HepG2 (cell line): ENCODE measurements around the gene MRPS2. TPM values are rescaled to one million over a fixed set of nuclear protein-coding genes. Genes with fewer than 3 reads are reported as not detected.

Source experiments
- AGO1 ChIP-seq: fragments of 200-400 bp; formaldehyde crosslinking; IDR thresholded peaks from 2 replicates; pipeline ENCODE4 v1.6.1; 2017; ENCODE audit warnings: mild to moderate bottlenecking, low read depth, low read length, moderate library complexity; ENCODE audit not compliant: poor library complexity, severe bottlenecking
- ESRRA ChIP-seq: sonication (generic); formaldehyde crosslinking; IDR thresholded peaks from 2 replicates; pipeline ENCODE4 v1.5.1; 2020; ENCODE audit warnings: mild to moderate bottlenecking, low read depth, missing genetic modification reagents
- GABPB1 ChIP-seq: IDR thresholded peaks from 2 replicates; pipeline ENCODE4 v1.6.1; 2016; ENCODE audit warnings: mild to moderate bottlenecking, missing genetic modification reagents, moderate library complexity, missing compliant biosample characterization
- HCFC1 ChIP-seq: fragments of 150-350 bp; IDR thresholded peaks from 2 replicates; pipeline ENCODE4 v1.6.1; 2014; ENCODE audit warnings: low read depth, low read length
- HMGXB4 ChIP-seq, 2 experiments: sonication (generic) in 1 of 2; formaldehyde crosslinking in 1 of 2; IDR thresholded peaks; 2 replicates each; pipeline versions ENCODE4 v1.4.0 to v1.6.1; 2018 to 2020; ENCODE audit warnings: missing genetic modification reagents in 2 of 2, borderline replicate concordance in 1 of 2, low read depth in 1 of 2, mild to moderate bottlenecking in 1 of 2, missing biosample characterization in 1 of 2
- IKZF5 ChIP-seq: IDR thresholded peaks from 2 replicates; pipeline ENCODE4 v1.6.1; 2018; ENCODE audit warnings: missing genetic modification reagents, mild to moderate bottlenecking, missing compliant biosample characterization
- MXD4 ChIP-seq: IDR thresholded peaks from 2 replicates; pipeline ENCODE4 v1.6.1; 2016; ENCODE audit warnings: mild to moderate bottlenecking, missing biosample characterization, missing genetic modification reagents
- PBX3 ChIP-seq: sonication (generic); formaldehyde crosslinking; IDR thresholded peaks from 2 replicates; pipeline ENCODE4 v1.8.1; 2023; ENCODE audit warnings: missing genetic modification reagents, inconsistent platforms, borderline replicate concordance
- THYN1 ChIP-seq: sonication (generic); formaldehyde crosslinking; IDR thresholded peaks from 2 replicates; pipeline ENCODE4 v1.8.1; 2023; ENCODE audit warnings: low read depth, mild to moderate bottlenecking, moderate library complexity, missing genetic modification reagents, borderline replicate concordance
- USF2 ChIP-seq, 2 experiments: sonication (generic) in 1 of 2; formaldehyde crosslinking in 1 of 2; IDR thresholded peaks; 2 replicates each; pipeline versions ENCODE4 v1.5.1 to v1.6.1; 2011 to 2020; ENCODE audit warnings: borderline replicate concordance in 1 of 2, low read depth in 1 of 2, low read length in 1 of 2, mild to moderate bottlenecking in 1 of 2, missing genetic modification reagents in 1 of 2, moderate library complexity in 1 of 2
- ZBTB21 ChIP-seq: sonication (generic); formaldehyde crosslinking; IDR thresholded peaks from 2 replicates; pipeline ENCODE4 v1.4.0; 2020; ENCODE audit warnings: missing genetic modification reagents
- ZNF253 ChIP-seq: sonication (generic); formaldehyde crosslinking; IDR thresholded peaks from 2 replicates; pipeline ENCODE4 v1.8.0; 2022; ENCODE audit warnings: mild to moderate bottlenecking, missing genetic modification reagents, borderline replicate concordance
- ZNF687 ChIP-seq: sonication (generic); formaldehyde crosslinking; IDR thresholded peaks from 2 replicates; pipeline ENCODE4 v1.5.1; 2020; ENCODE audit warnings: mild to moderate bottlenecking, missing genetic modification reagents, moderate library complexity
- ZNF781 ChIP-seq: sonication (generic); formaldehyde crosslinking; IDR thresholded peaks from 2 replicates; pipeline ENCODE4 v1.5.1; 2020; ENCODE audit warnings: borderline replicate concordance, mild to moderate bottlenecking, missing genetic modification reagents; ENCODE audit errors: not compliant biosample characterization
- ZSCAN22 ChIP-seq: sonication (generic); formaldehyde crosslinking; IDR thresholded peaks from 2 replicates; pipeline ENCODE4 v1.4.0; 2020; ENCODE audit warnings: mild to moderate bottlenecking, missing genetic modification reagents
- polyA plus RNA-seq, 8 experiments: library from polyadenylated mRNA; depleted of rRNA in 3 of 8; stranded (reverse) in 7 of 8; unstranded in 1 of 8; fragments of >200 nt; fragmentation: Illumina TruSeq in 4 of 8; extraction: Trizol in 4 of 8; gene quantifications; 2 replicates each; pipeline versions ENCODE4 v1.2.1 to v1.2.3, GENCODE V29; 2011 to 2016; ENCODE audit warnings: low read depth in 4 of 8, missing spikeins in 1 of 8, mixed read lengths in 1 of 8; ENCODE audit not compliant: insufficient read depth in 1 of 8
- total RNA-seq, 5 experiments: library from RNA; depleted of rRNA; stranded (reverse); fragments of >200 nt; fragmentation: Illumina TruSeq; extraction: Trizol; gene quantifications; 2 replicates each; pipeline ENCODE4 v1.2.3, GENCODE V29; 2016; ENCODE audit warnings: low read depth in 1 of 5

The MRPS2 gene
- total and polyA plus RNA-seq, 2 of the 13 experiments (the other 11 are each of a cell fraction or from before 2014, with no cell fraction given), result 44.4 to 86.7 TPM

- TF ChIP-seq HMGXB4 (CRISPR knock-in tag; IDR thresholded peaks at IDR 0.05; ENCODE audit: borderline replicate concordance in 1 of 2, low read depth in 1 of 2) (peak in 1 of 2 experiments; percentile 57; a peak in 1 of 4 replicates), GABPB1 (peak; percentile 55; the same call in 1 of the 2 replicates), IKZF5 (peak; percentile 68), MXD4 (CRISPR knock-in tag) (peak; percentile 91), HCFC1 (peak; percentile 46; the same call in 1 of the 2 replicates), ZBTB21 (CRISPR knock-in tag) (no peak), ZNF687 (peak; percentile 69), PBX3 (CRISPR knock-in tag) (no peak), ZNF253 (CRISPR knock-in tag) (peak; percentile 62; the same call in 1 of the 2 replicates), ZSCAN22 (CRISPR knock-in tag) (no peak), ESRRA (CRISPR knock-in tag) (no peak), USF2 (IDR thresholded peaks at IDR 0.05; ENCODE audit: low read depth, low read length) (peak; percentile 96), USF2 (CRISPR knock-in tag; IDR thresholded peaks at IDR 0.05; ENCODE audit: borderline replicate concordance) (peak; percentile 97; the same call in 1 of the 2 replicates), ZNF781 (CRISPR knock-in tag) (peak; percentile 33), THYN1 (CRISPR knock-in tag) (no peak), AGO1 (peak; percentile 77)
These were observed 984 bp upstream of the MRPS2 start (continued) for GRCh38 chr9:135499326-135500070.
